OCI-LY3 (cell line): ENCODE data around the gene BAIAP2L1.

Source experiments
- CTCF ChIP-seq: fragments of 200-600, 300-600 bp; sonication (generic); IDR thresholded peaks from 2 replicates; pipeline ENCODE4 v1.5.1; 2014; ENCODE audit warnings: antibody characterized with exemption, low read length, low read depth
- EZH2phosphoT487 ChIP-seq: fragments of 200-600 bp; shearing (Covaris generic); IDR thresholded peaks from 2 replicates; pipeline ENCODE4 v1.6.1; 2018; ENCODE audit warnings: antibody characterized with exemption, mixed run types, low read depth

GRCh38 chr7:98307971-98308466 lies 92.9 kb downstream of the BAIAP2L1 start:
- no peak for TF ChIP-seq CTCF
- TF ChIP-seq EZH2phosphoT487: no peak
